ENCODE data around the gene ITGB7. TPM values are rescaled to one million over a fixed set of nuclear protein-coding genes. Genes with fewer than 3 reads are reported as not detected.

The ITGB7 gene
- total RNA-seq, 4 donors from 2014 or later: 6.5 to 13.2 (median 7.8) TPM

- WGBS, 2 donors: 42 to 45% methylated on average over 12 of the region's 12 CpGs
- TF ChIP-seq POLR2A (IDR thresholded peaks at IDR 0.05) (no peak), CTCF (IDR thresholded peaks at IDR 0.05) (no peak)
- intact Hi-C loops (cut with DNase I; ENCODE audit: low total_unique reads): loop anchor here (5.0 kb wide), 1 partner anchor 79 kb away; no protein-coding TSS in a partner anchor
- no peak for DNase-seq (ENCODE audit: low spot score in 2 of 2)
- H3K4me3 ChIP-seq (ENCODE audit: low read depth, poor library complexity, severe bottlenecking): no peak overlapping the region
Observed at GRCh38 chr12:53212931-53213330, 5.9 kb upstream of the ITGB7 start.

DNA sequence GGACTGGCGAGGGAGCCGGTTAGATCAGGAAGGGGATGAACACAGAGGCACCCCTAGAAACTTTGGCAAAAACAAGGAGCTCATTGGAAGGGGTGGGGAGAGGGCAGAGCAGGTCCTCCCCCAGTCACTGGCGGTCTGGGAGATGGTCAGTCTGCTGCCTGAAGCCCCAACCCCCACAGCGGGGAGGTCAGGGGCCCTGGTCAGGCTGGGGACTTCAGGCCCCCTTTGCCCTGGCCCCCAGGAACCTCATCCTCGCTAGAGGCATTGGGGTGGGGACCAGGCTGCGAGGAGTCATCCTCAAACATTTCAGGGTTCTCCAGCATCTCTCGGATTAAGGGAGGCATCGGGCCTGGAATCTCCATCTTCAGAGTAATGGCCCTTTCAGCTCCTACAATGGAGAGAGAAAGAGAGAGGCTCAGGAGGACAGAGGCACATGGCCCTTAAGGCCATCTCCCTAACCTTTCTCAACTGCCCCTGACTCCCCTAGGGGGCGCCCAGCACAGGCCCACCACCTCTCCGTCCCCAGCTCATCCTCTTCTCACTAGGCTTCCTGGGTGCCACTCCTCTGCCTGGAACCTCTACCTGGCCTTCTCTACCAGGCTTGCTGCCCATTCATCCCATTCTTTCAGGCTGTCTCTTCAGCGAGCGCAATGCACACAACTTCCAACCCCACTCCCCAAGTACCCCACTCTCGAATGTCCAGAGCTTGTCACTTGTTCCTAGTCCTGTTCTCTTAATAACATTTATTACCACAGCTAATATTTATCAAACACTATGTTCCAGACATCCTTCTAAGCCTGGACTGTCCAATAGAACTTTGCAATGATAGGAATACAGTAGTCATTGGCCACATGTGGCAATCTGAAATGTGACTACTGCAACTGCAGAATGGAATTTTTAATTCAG is 4.7 kb upstream of the ITGB7 start:
- 91% methylated on average over 13 of the region's 13 CpGs for WGBS, 2 donors
- DNase-seq (ENCODE audit: low spot score in 2 of 2): no peak
- intact Hi-C loops (cut with DNase I; ENCODE audit: low total_unique reads): loop anchor here (5.0 kb wide), 1 partner anchor 81 kb away; no protein-coding TSS in a partner anchor
- H3K4me3 ChIP-seq (ENCODE audit: low read depth, poor library complexity, severe bottlenecking): no peak overlapping the region
- TF ChIP-seq CTCF (IDR thresholded peaks at IDR 0.05): no peak
- TF ChIP-seq POLR2A (IDR thresholded peaks at IDR 0.05): no peak

DNA sequence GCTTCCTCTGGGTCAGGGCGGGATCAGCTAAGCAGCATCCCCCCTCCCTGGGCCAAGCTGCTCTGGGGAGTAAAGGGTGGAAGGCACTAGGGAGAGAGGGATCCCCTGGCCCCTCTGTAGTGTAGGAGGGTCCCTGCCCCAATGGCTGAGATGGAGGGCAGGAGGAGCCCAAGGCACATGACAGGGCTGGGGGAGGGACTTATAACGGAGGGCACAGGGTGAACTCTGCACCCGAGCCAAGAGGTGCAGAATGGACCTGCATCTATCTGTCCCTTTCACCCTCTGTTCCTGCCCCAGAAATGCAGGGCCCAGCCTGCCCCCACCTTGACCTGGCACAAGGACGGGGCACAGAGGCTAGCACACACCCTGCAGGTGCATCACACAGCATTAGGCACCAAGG is 3.8 kb upstream of the ITGB7 start:
- whole genome bisulfite sequencing, 2 donors: 77 to 82% methylated on average over 4 of the region's 4 CpGs
- intact Hi-C loops (cut with DNase I; ENCODE audit: low total_unique reads): loop anchor here (5.0 kb wide), 1 partner anchor 81 kb away; no protein-coding TSS in a partner anchor
- H3K4me3 ChIP-seq (ENCODE audit: low read depth, poor library complexity, severe bottlenecking): no peak overlapping the region
- TF ChIP-seq POLR2A (IDR thresholded peaks at IDR 0.05) (no peak), CTCF (IDR thresholded peaks at IDR 0.05) (no peak)
- DNase-seq (ENCODE audit: low spot score in 2 of 2): no peak

- DNase-seq (ENCODE audit: low spot score in 2 of 2): no peak
- TF ChIP-seq CTCF (IDR thresholded peaks at IDR 0.05): no peak
- no peak for TF ChIP-seq POLR2A (IDR thresholded peaks at IDR 0.05)
- H3K4me3 ChIP-seq (ENCODE audit: low read depth, poor library complexity, severe bottlenecking): no peak overlapping the region
- 58 to 65% methylated on average over 7 of the region's 7 CpGs for WGBS, 2 donors
- intact Hi-C loops (cut with DNase I; ENCODE audit: low total_unique reads): no loop called here
Observed at GRCh38 chr12:53208877-53209463, 1.9 kb upstream of the ITGB7 start.

GRCh38 chr12:53208435-53208834 is 1.4 kb upstream of the ITGB7 start:
- 36 to 41% methylated on average over 2 of the region's 2 CpGs for WGBS, 2 donors
- DNase-seq (ENCODE audit: low spot score in 2 of 2): no peak
- TF ChIP-seq CTCF (IDR thresholded peaks at IDR 0.05): no peak
- no peak for TF ChIP-seq POLR2A (IDR thresholded peaks at IDR 0.05)
- intact Hi-C loops (cut with DNase I; ENCODE audit: low total_unique reads): no loop called here
- H3K4me3 ChIP-seq (ENCODE audit: low read depth, poor library complexity, severe bottlenecking): no peak overlapping the region

Measured in lower leg skin (tissue), 4 donors.